Thoracic aorta (tissue), 2 donors: ENCODE results near the gene SGCA. TPM values are rescaled to one million over a fixed set of nuclear protein-coding genes. Genes with fewer than 3 reads are reported as not detected.

ENCODE experiments used
- ATAC-seq: fragments of 150-250 bp; one replicate; pipeline ENCODE4 v1.8.0; 2017; ENCODE audit warnings: low read depth; ENCODE audit not compliant: insufficient number of reproducible peaks, low FRiP score
- DNase-seq: peaks from one replicate; pipeline ENCODE4 v3.0.0-alpha.2; 2020; ENCODE audit warnings: low spot score
- H3K27ac ChIP-seq, 2 donors: fragments of 200-600 bp; sonication (generic); 1 replicate in 1 of 2; 2 replicates in 1 of 2; pipeline ENCODE4 v1.5.1; 2016; ENCODE audit warnings: mild to moderate bottlenecking in 2 of 2, moderate library complexity in 2 of 2
- H3K27me3 ChIP-seq: fragments of 200-600 bp; sonication (generic); replicated peaks from 2 replicates; pipeline ENCODE4 v1.6.0; 2016; ENCODE audit warnings: mild to moderate bottlenecking; ENCODE audit not compliant: insufficient read depth
- H3K36me3 ChIP-seq: fragments of 200-600 bp; sonication (generic); one replicate; pipeline ENCODE4 v1.5.1; 2016
- H3K4me1 ChIP-seq, 2 donors: fragments of 200-600 bp; sonication (generic); 1 replicate in 1 of 2; 2 replicates in 1 of 2; pipeline versions ENCODE4 v1.5.1 to v1.6.0; 2016; ENCODE audit warnings: low read depth in 2 of 2, mild to moderate bottlenecking in 1 of 2; ENCODE audit not compliant: control insufficient read depth in 1 of 2
- H3K4me3 ChIP-seq: fragments of 200-600 bp; sonication (generic); 2 replicates; pipeline ENCODE4 v1.5.1; 2016; ENCODE audit warnings: mild to moderate bottlenecking
- H3K9me3 ChIP-seq: fragments of 200-600 bp; sonication (generic); 2 replicates; pipeline ENCODE4 v1.5.1; 2016
- total RNA-seq, 2 donors: library from RNA; depleted of rRNA; stranded (reverse); fragments of >200 nt; gene quantifications; one replicate each; pipeline versions ENCODE4 v1.1.0 to v1.2.3, GENCODE V29; 2016
- TF ChIP-seq, protein P1 (sequence below): fragments of 200-600 bp; sonication (generic); IDR thresholded peaks from one replicate; pipeline ENCODE4 v1.5.1; 2019; ENCODE audit warnings: antibody characterized with exemption

SGCA gene
- total RNA-seq, 2 donors from 2014 or later: 95.5 to 158 TPM

DNA sequence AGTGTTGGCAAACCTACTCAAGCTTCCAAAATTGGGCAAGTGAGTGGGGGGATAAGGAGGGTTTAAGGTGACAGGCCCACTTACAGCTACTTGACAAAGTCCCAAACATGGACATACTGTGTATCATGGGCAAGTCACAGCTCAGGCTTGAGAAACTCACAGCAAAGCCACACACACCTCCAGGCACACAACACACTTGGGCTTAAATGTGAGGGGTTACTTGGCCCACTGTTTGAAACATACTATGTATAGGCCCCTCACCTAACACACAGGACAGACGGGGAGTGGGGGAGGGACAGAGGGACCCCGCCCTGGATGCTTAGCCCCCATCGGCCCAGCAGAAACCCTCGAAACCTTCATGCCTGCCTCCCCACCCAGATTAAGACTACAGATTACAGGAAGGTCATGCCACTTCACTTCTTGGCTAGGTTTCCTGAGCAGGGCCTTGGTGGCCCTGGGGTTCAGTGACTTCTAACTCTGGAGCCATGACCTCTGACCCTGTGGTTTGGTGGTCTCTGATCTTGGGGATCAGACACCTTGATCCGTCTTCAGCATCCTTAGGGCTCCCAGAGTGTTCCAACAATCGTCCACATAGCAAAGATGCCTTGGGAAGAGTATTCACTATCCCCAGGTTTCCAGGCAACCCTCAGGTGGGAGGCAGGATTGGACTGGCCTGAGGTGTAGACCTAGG is 33.6 kb upstream of the SGCA start:
- ATAC-seq (no peak), DNase-seq (no peak)
- H3K4me3 ChIP-seq: no peak overlapping the region
- peaks cover 27% of the 10 kb centered on the region for H3K36me3 ChIP-seq
- peak overlapping the region; percentile 86 to 93 for H3K27ac ChIP-seq
- no peaks in the 10 kb centered on the region for H3K9me3 ChIP-seq
- peaks cover 38 to 62% of the 10 kb centered on the region in 2 donors for H3K4me1 ChIP-seq
- TF ChIP-seq, protein P1, sequence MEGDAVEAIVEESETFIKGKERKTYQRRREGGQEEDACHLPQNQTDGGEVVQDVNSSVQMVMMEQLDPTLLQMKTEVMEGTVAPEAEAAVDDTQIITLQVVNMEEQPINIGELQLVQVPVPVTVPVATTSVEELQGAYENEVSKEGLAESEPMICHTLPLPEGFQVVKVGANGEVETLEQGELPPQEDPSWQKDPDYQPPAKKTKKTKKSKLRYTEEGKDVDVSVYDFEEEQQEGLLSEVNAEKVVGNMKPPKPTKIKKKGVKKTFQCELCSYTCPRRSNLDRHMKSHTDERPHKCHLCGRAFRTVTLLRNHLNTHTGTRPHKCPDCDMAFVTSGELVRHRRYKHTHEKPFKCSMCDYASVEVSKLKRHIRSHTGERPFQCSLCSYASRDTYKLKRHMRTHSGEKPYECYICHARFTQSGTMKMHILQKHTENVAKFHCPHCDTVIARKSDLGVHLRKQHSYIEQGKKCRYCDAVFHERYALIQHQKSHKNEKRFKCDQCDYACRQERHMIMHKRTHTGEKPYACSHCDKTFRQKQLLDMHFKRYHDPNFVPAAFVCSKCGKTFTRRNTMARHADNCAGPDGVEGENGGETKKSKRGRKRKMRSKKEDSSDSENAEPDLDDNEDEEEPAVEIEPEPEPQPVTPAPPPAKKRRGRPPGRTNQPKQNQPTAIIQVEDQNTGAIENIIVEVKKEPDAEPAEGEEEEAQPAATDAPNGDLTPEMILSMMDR: no peak
- no peaks in the 10 kb centered on the region for H3K27me3 ChIP-seq

DNA sequence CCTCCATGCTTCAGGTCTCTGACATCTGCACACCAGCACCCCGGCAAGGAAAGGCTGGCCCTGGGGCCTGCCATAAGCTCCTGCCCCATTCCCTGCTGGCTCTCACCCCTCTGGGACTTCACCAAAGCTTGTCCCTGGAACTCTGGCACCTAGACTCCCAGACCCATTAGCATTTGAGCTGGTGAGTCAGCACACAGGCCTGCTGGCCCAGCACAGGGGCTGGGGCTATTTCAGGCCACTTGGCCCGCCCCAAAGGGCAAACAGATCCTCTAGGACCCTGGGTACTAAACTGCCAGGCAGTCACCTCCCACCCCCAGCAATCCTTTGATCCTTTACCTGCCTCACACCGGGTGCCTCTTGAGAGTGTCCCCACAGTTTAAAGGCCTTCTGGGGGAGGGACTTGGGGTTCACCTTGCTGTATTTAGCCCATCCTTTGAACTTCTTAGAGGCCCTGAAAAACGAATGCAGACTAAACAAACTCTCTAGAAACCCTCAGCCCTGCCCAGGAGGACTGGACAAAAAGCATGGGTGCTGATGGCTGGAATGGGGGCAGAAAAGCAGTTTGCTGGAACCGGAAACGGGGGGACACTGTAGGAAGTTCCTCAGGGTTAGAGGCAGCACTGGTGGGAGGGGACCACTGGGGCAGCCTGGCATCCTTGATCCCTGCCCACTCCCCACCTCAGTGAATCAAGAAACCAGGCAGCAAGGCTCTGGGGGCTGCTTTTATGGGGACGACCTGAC is 32.6 kb upstream of the SGCA start:
- TF ChIP-seq, protein P1: no peak
- H3K27me3 ChIP-seq: no peaks in the 10 kb centered on the region
- no peaks in the 10 kb centered on the region for H3K9me3 ChIP-seq
- peak overlapping the region; percentile 19 for H3K4me3 ChIP-seq
- peak; percentile 73 for ATAC-seq
- DNase-seq: no peak
- H3K27ac ChIP-seq: peak overlapping the region; percentile 86 to 93
- H3K36me3 ChIP-seq: peaks cover 36% of the 10 kb centered on the region
- H3K4me1 ChIP-seq: peaks cover 38 to 62% of the 10 kb centered on the region in 2 donors

DNA sequence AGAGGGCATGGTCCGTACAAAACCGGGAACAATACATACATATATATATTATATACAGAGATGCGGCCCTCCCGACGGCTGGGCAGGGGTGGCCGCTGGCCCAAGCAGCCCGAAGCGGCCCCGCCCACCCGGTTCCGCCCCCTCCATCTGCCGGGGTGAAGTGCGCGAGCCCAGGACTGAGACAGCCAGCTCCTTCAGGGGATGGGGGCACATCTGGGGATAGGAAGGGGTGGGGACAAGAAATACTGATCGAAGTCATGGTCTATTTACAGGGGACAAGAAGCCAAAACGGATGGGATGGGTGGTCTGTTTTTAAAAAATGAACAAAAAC is 32.1 kb upstream of the SGCA start:
- no peak for ATAC-seq
- H3K27me3 ChIP-seq: no peaks in the 10 kb centered on the region
- peaks cover 42% of the 10 kb centered on the region for H3K36me3 ChIP-seq
- no peaks in the 10 kb centered on the region for H3K9me3 ChIP-seq
- H3K4me3 ChIP-seq: peak overlapping the region; percentile 19
- peaks cover 37 to 57% of the 10 kb centered on the region in 2 donors for H3K4me1 ChIP-seq
- DNase-seq: no peak
- TF ChIP-seq, protein P1: no peak
- peak overlapping the region; percentile 86 to 93 for H3K27ac ChIP-seq

DNA sequence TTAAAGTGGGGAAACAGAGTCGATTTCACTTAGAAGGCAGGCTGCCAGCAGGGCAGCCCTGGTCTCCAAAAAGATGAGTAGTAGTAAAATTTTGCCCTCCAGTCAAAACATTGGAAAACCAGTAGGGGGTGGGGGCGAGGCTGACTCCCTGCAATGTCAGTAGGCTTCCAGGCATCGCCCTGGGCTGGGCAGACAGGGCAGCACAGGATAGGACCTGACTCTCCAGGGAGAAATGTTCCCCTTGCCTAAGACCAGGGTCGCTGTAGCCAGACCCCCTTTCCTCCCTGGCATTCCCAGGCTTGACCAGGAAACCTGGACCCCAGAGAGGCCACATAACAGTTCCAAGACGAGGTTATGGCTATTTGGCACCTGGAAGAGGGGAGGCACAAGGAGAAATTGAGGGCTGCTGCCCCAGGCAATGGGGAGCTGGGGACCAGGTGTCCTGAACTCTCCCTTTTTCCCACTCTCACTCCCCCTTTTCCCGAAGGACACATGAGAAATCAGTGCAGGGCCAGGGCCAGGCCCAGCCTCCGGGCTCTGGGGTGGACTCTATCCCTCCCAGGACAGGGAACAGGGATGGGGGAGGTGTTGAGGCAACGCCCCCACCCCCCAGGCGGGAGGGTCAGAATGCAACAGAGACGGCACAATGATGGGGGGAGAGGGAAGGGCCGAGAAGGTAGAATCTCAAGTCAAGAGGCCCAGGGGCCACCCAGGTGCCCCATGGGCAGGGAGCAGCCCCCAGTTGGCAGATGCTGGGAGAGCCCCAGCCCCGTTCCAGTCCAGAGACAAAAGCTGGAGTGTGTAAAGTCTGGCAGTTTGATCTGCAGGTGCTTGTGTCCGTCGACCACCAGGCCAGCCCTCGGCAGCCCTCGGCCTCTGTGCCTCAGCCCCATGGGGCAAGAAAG is 31.3 kb upstream of the SGCA start:
- Histone ChIP-seq H3K36me3 (peaks cover 49% of the 10 kb centered on the region), H3K27me3 (no peaks in the 10 kb centered on the region), H3K9me3 (no peaks in the 10 kb centered on the region), H3K4me1 (peaks cover 29 to 49% of the 10 kb centered on the region in 2 donors), H3K27ac (peak overlapping the region; percentile 86 to 93), H3K4me3 (no peak overlapping the region)
- ATAC-seq: no peak
- DNase-seq: no peak
- TF ChIP-seq, protein P1: no peak
